CD4-positive, alpha-beta T cell (primary cell): ENCODE measurements around the gene OR8K5. TPM values are rescaled to one million over a fixed set of nuclear protein-coding genes. Genes with fewer than 3 reads are reported as not detected.

ENCODE experiments used
- ATAC-seq: fragments of 200-7000 bp; cut with Tn5 transposase; one replicate; pipeline ENCODE4 v1.10.0; 2022; ENCODE audit warnings: mild to moderate bottlenecking; ENCODE audit not compliant: poor library complexity
- CTCF ChIA-PET: fragments of 350-600 bp; sonication (Branson Sonifier 250); formaldehyde crosslinking; loops from one replicate; lab custom pipeline; 2021; ENCODE audit warnings: antibody characterized with exemption, inconsistent platforms; lab: Charles Lee
- POLR2A ChIA-PET: fragments of 350-600 bp; sonication (Branson Sonifier 250); formaldehyde crosslinking; loops from one replicate; lab custom pipeline; 2021; ENCODE audit warnings: antibody characterized with exemption, inconsistent platforms; lab: Charles Lee
- DNase-seq, 14 experiments: peaks; one replicate each; pipeline ENCODE4 v3.0.0-alpha.2; 2013 to 2020; ENCODE audit warnings: mixed read lengths in 2 of 14
- H3K27ac ChIP-seq, 2 donors: one replicate each; pipeline versions ENCODE4 v1.5.1 to v1.7.0; 2013; ENCODE audit warnings: low read length in 2 of 2, low read depth in 1 of 2, mild to moderate bottlenecking in 1 of 2
- H3K27me3 ChIP-seq, 2 experiments: 1 replicate in 1 of 2; 2 replicates in 1 of 2; pipeline versions ENCODE4 v1.6.1 to v1.7.0; 2013; ENCODE audit warnings: low read length in 2 of 2, control low read depth in 1 of 2, mild to moderate bottlenecking in 1 of 2, moderate library complexity in 1 of 2; ENCODE audit not compliant: insufficient read depth in 2 of 2, control insufficient read depth in 1 of 2
- H3K36me3 ChIP-seq: one replicate; pipeline ENCODE4 v1.6.1; 2013; ENCODE audit warnings: low read length, control low read depth; ENCODE audit not compliant: insufficient read depth
- H3K4me1 ChIP-seq: one replicate; pipeline ENCODE4 v1.6.1; 2013; ENCODE audit warnings: low read length, control low read depth; ENCODE audit not compliant: insufficient read depth
- H3K4me3 ChIP-seq: one replicate; pipeline ENCODE4 v1.5.1; 2013; ENCODE audit warnings: mild to moderate bottlenecking, low read length, moderate library complexity
- H3K9me3 ChIP-seq, 2 experiments: 1 replicate in 1 of 2; 2 replicates in 1 of 2; pipeline versions ENCODE4 v1.6.1 to v1.7.0; 2013; ENCODE audit warnings: low read length in 2 of 2, mild to moderate bottlenecking in 2 of 2, control low read depth in 1 of 2, moderate library complexity in 1 of 2; ENCODE audit not compliant: control insufficient read depth in 1 of 2, insufficient read depth in 1 of 2
- H3K27ac Mint-ChIP-seq: one replicate; pipeline ENCODE4 v1.8.0; 2020; ENCODE audit warnings: mixed read lengths
- H3K27me3 Mint-ChIP-seq: one replicate; pipeline ENCODE4 v1.8.0; 2021; ENCODE audit warnings: mixed read lengths
- H3K36me3 Mint-ChIP-seq: one replicate; pipeline ENCODE4 v1.8.0; 2021; ENCODE audit warnings: low read depth, mixed read lengths
- H3K4me1 Mint-ChIP-seq: one replicate; pipeline ENCODE4 v1.8.0; 2021; ENCODE audit warnings: low read depth, mixed read lengths
- H3K4me3 Mint-ChIP-seq: one replicate; pipeline ENCODE4 v1.8.0; 2020; ENCODE audit warnings: mild to moderate bottlenecking, mixed read lengths
- H3K9me3 Mint-ChIP-seq: one replicate; pipeline ENCODE4 v1.8.0; 2020; ENCODE audit warnings: mixed read lengths
- intact Hi-C, 2 experiments: fragments of 100-400 bp; cut with DNase I in 1 of 2; cut with micrococcal nuclease in 1 of 2; formaldehyde crosslinking; loops; one replicate each; pipeline versions ENCODE4 v1.15.1 to v1.9.0; 2023 to 2025; cut with DNase I, micrococcal nuclease
- total RNA-seq, 174 experiments: library from RNA in 2 of 174; stranded (reverse) in 2 of 174; gene quantifications; one replicate each; pipeline ENCODE4 v1.2.3 and lab custom pipeline; 2021 to 2026
- TF ChIP-seq, protein P1 (sequence below): fragments of 200-600 bp; IDR thresholded peaks from one replicate; pipeline ENCODE4 v1.8.0; 2022; ENCODE audit warnings: antibody characterized with exemption, mild to moderate bottlenecking

OR8K5 gene
- total RNA-seq, 2 experiments from 2014 or later, result not detected

DNA sequence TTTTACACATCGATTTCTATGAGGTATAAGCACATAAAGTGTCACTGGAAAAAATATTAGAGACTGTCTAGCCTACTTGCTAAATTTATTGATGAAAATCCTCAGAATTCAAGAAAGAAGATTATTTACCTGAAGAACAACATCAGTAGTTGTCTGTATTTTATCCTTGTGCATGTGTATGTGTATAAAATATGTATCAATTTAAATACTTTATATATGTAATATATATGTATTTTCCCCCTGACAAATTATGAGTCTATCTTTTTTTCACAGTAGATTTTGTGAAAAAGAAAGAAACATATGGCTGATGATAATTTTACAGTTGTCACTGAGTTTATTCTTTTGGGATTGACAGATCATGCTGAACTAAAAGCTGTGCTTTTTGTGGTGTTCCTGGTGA lies 16.2 kb upstream of the OR8K5 start, which contains the start of gene OR5J2:
Gene OR5J2 (plus strand): TSS at position 301 of the 400 bp plus-strand sequence. CDS start 0 bp downstream, at position 301.
- no peaks in the 10 kb centered on the region for H3K36me3 ChIP-seq

GRCh38 chr11:56172256-56172830 lies 12.2 kb upstream of the OR8K5 start:
- H3K27ac ChIP-seq, result no peak overlapping the region
- intact Hi-C loops, result no loop called here
- no peak overlapping the region for H3K4me3 Mint-ChIP-seq
- no peaks in the 10 kb centered on the region for H3K36me3 ChIP-seq
- no peak for ATAC-seq
- H3K27me3 Mint-ChIP-seq, result no peaks in the 10 kb centered on the region
- H3K9me3 ChIP-seq, result peaks cover 0 to 6% of the 10 kb centered on the region in 2 experiments
- DNase-seq, result no peak
- ChIA-PET POLR2A (no interaction called here), CTCF (no interaction called here)
- peaks cover 13% of the 10 kb centered on the region for H3K9me3 Mint-ChIP-seq
- no peaks in the 10 kb centered on the region for H3K36me3 Mint-ChIP-seq
- TF ChIP-seq, protein P1, sequence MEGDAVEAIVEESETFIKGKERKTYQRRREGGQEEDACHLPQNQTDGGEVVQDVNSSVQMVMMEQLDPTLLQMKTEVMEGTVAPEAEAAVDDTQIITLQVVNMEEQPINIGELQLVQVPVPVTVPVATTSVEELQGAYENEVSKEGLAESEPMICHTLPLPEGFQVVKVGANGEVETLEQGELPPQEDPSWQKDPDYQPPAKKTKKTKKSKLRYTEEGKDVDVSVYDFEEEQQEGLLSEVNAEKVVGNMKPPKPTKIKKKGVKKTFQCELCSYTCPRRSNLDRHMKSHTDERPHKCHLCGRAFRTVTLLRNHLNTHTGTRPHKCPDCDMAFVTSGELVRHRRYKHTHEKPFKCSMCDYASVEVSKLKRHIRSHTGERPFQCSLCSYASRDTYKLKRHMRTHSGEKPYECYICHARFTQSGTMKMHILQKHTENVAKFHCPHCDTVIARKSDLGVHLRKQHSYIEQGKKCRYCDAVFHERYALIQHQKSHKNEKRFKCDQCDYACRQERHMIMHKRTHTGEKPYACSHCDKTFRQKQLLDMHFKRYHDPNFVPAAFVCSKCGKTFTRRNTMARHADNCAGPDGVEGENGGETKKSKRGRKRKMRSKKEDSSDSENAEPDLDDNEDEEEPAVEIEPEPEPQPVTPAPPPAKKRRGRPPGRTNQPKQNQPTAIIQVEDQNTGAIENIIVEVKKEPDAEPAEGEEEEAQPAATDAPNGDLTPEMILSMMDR, result no peak
- no peak overlapping the region for H3K27ac Mint-ChIP-seq
- H3K4me3 ChIP-seq, result no peak overlapping the region
- H3K4me1 ChIP-seq, result no peaks in the 10 kb centered on the region
- H3K4me1 Mint-ChIP-seq, result no peaks in the 10 kb centered on the region
- H3K27me3 ChIP-seq, result no peaks in the 10 kb centered on the region

More for the DNA sequence above, 16.2 kb upstream of the OR8K5 start, which contains the start of gene OR5J2:
- TF ChIP-seq, protein P1, result no peak
- ChIA-PET CTCF (no interaction called here), POLR2A (interaction anchor here (0.7 kb wide), 1 partner anchor 275 kb away, joined by 3 read pairs; no protein-coding TSS in a partner anchor)
- H3K4me1 ChIP-seq, result no peaks in the 10 kb centered on the region
- intact Hi-C loops, result no loop called here
- ATAC-seq (no peak), DNase-seq (no peak)
- Mint-ChIP-seq H3K4me3 (no peak within 1 kb of the TSS), H3K27ac (no peak within 1 kb of the TSS), H3K4me1 (no peaks in the 10 kb centered on the region), H3K27me3 (no peaks in the 10 kb centered on the region), H3K36me3 (no peaks in the 10 kb centered on the region), H3K9me3 (peaks cover 11% of the 10 kb centered on the region)
- H3K27ac ChIP-seq, result no peak within 1 kb of the TSS
- no peak within 1 kb of the TSS for H3K4me3 ChIP-seq
- H3K9me3 ChIP-seq, result peaks cover 3 to 6% of the 10 kb centered on the region in 2 experiments
- H3K27me3 ChIP-seq, result no peaks in the 10 kb centered on the region

DNA sequence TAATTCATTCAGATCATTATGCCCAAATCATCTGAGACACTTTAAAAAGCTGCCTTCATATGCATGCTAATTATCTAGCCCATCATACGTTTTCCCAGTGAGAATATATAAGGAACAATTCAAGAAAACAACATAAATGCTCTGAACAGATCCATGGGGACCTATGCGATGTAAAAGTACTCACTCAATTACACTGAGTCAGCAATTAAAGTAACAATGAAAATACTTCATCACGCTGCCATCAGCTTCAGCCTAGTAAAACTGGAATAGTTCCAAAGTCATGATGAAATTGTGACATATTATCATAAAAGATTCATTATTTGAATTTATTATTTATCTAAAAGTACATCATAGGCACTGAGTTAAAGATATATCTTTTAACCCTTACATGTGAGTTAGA lies 3.7 kb upstream of the OR8K5 start:
- no peak overlapping the region for H3K27ac Mint-ChIP-seq
- ChIA-PET CTCF (no interaction called here), POLR2A (no interaction called here)

More for the DNA sequence above, 3.7 kb upstream of the OR8K5 start:
- no peaks in the 10 kb centered on the region for H3K4me1 Mint-ChIP-seq
- H3K4me1 ChIP-seq, result no peaks in the 10 kb centered on the region
- peaks cover 21% of the 10 kb centered on the region for H3K9me3 Mint-ChIP-seq
- H3K27me3 ChIP-seq, result no peaks in the 10 kb centered on the region
- DNase-seq, result no peak
- H3K27ac ChIP-seq, result no peak overlapping the region
- no peak overlapping the region for H3K4me3 Mint-ChIP-seq
- no peak overlapping the region for H3K4me3 ChIP-seq
- no peaks in the 10 kb centered on the region for H3K36me3 Mint-ChIP-seq
- no peak for ATAC-seq
- TF ChIP-seq, protein P1, result no peak
- intact Hi-C loops, result no loop called here
- H3K9me3 ChIP-seq, result peaks cover 0 to 7% of the 10 kb centered on the region in 2 experiments
- H3K36me3 ChIP-seq, result no peaks in the 10 kb centered on the region
- no peaks in the 10 kb centered on the region for H3K27me3 Mint-ChIP-seq
